HG03571 (cell line): ENCODE results near the gene EMB.
"Not testable (repeated sequence)": the region's sequence is repeated elsewhere in the genome, so short reads cannot be mapped to it uniquely, and the experiment has no call there.

Source experiments
- ATAC-seq: cut with Tn5 transposase; IDR thresholded peaks from one replicate; pipeline ENCODE4 v1.9.1; 2021; ENCODE audit not compliant: unreplicated experiment

EMB gene

DNA sequence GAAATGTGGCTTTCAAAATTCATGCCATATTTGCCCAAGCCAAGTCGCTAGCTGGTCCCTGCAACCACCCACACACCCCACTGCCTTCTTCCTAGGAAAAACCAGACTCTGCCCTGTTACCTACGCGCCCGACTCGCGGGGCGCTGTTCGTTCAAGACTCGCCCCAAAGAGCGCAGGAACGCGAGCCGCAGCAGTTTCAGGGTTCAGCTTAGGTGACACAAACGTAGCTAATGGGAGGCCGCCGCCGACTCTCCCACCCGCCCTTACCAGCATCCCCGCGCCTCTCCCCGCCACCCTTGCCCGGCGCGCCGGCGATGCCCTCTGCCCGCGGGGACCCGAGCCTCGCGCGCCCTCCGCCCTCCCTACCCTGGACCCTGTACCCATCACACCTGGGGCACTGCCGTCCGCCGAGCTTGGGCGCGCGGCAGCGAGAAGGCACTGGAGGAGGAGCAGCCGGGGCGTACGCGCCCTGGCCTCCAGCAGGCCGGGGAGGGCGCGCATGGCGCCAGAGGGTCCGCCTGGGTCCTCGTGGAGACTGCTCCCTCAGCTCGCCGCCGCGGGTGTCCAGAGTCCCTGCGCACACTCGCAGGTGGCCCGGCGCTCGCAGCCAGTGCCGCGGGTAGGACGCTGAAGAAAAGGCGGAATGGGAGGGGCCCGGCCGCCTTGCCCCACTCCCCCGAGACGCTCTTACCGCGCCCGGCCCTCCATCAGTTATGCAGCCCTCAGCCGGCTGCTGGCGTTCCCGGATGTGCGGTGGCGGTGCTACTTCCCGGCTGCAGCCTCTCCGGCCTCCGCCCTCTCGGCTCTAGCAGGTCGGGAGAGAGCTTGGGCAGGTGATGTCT is at the start of gene EMB:
TSS of gene EMB (minus strand) at position 638 of the 842 bp plus-strand sequence. CDS start at position 501, 137 bp downstream.
- peak; percentile 61 for ATAC-seq

DNA sequence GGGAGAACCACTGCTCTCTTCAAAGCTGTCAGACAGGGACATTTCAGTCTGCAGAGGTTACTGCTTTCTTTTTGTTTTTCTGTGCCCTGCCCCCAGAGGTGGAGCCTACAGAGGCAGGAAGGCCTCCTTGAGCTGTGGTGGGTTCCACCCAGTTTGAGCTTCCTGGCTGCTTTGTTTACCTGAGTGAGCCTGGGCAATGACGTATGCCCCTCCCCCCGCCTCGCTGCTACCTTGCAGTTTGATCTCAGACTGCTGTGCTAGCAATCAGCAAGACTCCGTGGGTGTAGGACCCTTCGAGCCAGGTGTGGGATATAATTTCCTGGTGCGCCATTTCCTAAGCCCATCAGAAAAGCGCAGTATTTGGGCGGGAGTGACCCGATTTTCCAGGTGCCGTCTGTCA is 48.4 kb upstream of the EMB start:
- not testable (repeated sequence) for ATAC-seq

DNA sequence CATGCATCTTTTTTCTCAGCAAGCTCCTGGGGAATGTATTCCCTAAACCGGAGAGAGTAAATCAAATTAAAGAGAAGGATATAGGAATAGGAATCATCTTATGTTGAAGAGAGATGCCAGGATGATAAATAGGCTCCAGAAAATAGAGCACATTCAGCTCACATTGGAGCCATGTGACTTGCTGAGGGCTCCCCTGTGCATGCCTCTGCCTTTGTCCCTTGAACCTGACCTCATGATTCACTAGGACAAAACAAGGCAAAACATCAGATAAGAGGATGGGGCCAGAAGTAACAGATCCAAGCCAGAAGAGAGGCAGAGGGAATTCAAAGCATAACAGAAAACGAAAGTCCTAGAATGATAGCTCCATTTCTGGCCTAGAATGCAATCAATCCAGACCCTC is 37.7 kb upstream of the EMB start:
- ATAC-seq, result not testable (repeated sequence)

DNA sequence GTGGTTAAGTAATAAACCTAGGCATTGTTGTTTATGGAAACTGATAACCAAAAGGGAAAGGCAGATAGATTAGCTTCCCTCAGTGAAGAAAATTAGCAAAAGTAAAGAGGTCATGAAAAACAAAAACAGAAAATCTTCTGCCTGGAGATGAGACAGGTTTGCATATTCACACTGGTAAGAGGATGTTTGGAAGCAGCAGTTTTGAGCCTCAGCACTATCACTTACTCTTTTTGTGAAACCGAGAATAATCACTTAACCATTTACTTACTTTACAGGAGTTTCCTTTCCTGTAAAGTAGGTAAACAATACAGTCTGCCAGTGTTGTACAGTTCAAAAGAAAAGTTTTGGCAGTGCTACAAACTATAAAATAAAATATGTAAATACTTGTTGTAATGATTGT is 35.5 kb upstream of the EMB start:
- peak; percentile 99 for ATAC-seq

GRCh38 chr5:50465015-50465414 is 23.9 kb upstream of the EMB start:
- not testable (repeated sequence) for ATAC-seq

GRCh38 chr5:50463726-50464125 is 22.6 kb upstream of the EMB start:
- no peak for ATAC-seq

DNA sequence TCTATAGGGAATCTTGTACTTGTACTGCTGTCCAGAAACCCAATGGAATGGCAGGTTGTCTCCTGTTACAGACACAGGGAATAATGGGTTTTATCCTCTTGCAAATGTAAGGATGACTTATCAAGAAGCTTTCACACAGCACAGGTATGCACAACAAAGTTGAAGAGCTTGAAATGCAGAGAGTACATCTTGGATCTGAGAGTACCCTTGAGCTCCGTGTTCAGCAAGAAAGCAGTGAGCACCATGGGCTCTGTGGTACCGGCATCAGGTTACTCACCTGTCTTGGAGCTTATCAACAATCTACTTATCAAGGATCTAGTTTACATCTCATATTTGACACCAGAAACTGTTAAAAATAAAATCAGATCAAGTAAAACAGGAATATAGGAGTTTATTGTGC is 22.0 kb upstream of the EMB start:
- no peak for ATAC-seq

- ATAC-seq, result not testable (repeated sequence)
These were observed 21.5 kb upstream of the EMB start for GRCh38 chr5:50462579-50462978.

DNA sequence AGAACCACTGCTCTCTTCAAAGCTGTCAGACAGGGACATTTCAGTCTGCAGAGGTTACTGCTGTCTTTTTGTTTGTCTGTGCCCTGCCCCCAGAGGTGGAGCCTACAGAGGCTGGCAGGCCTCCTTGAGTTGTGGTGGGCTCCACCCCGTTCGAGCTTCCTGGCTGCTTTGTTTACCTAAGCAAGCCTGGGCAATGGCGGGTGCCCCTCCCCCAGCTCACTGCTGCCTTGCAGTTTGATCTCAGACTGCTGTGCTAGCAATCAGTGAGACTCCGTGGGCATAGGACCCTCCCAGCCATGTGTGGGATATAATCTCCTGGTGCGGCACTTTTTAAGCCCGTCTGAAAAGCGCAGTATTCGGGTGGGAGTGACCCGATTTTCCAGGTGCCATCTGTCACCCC is 17.3 kb upstream of the EMB start:
- not testable (repeated sequence) for ATAC-seq

DNA sequence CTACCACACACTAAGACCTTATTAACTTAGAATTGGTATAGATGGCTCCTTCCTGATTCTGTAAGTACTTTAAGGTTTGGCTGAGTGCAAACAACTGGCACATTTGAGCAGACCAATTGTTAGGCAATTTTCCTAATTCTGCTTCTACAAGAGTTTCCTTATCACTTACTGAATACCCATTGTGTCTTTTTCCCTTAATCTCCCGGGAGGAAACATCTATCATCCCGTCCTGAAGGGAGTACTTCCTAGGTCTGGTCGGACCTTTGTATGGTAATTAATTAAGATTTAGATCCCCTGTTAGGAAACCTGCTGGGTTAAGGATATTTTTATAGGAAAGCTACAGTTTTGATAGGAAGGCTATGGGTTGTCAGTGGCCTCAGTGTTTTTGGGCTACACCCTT is 8.2 kb upstream of the EMB start:
- ATAC-seq, result not testable (repeated sequence)

GRCh38 chr5:50447941-50448340 is 6.9 kb upstream of the EMB start:
- ATAC-seq, result no peak

- no peak for ATAC-seq
These were observed 6.1 kb upstream of the EMB start for GRCh38 chr5:50447228-50447627.

GRCh38 chr5:50445296-50445949 is 4.3 kb upstream of the EMB start:
- ATAC-seq, result peak; percentile 63

- not testable (repeated sequence) for ATAC-seq
These were observed 1.8 kb upstream of the EMB start for GRCh38 chr5:50442559-50443539.

- no peak for ATAC-seq
These were observed 436 bp upstream of the EMB start for GRCh38 chr5:50441493-50441955.

DNA sequence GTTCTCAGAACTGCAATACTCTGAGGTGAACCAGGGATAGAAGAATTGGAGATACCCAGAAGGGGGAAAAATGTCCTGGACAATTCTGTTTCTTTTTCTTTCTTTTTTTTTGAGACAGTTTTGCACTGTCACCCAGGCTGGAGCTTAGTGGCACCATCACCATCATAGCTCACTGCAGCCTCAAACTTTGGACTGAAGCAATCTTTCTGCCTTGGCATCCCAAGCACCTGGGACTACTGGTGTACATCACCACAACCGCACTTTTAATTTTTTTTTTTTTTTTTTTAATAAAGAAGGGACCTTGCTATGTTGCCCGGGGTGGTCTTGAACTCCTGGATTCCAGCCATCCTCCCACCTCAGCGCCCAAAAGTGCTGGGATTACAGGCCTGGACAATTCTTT is 1.9 kb downstream of the EMB start:
- no peak for ATAC-seq

GRCh38 chr5:50438060-50438459 is 3.0 kb downstream of the EMB start:
- ATAC-seq, result not testable (repeated sequence)

DNA sequence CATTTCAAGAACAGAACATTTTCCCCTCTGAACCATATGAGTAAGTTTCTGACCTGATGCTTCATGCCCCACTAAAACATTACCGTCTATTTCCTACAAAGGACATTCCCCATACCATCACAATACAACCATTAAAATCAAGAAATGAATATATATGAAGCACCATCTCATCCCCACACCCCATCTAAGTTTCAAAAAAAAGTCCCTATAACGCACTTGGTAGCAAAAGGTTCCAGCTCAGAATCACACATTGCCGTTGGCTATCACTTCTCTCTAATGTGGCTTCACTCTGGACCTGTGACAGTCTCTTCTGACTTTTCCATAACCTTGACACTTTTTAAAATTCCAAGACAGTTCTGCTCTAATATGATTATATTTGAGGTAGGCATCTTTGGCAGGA is 5.9 kb downstream of the EMB start:
- ATAC-seq, result no peak

DNA sequence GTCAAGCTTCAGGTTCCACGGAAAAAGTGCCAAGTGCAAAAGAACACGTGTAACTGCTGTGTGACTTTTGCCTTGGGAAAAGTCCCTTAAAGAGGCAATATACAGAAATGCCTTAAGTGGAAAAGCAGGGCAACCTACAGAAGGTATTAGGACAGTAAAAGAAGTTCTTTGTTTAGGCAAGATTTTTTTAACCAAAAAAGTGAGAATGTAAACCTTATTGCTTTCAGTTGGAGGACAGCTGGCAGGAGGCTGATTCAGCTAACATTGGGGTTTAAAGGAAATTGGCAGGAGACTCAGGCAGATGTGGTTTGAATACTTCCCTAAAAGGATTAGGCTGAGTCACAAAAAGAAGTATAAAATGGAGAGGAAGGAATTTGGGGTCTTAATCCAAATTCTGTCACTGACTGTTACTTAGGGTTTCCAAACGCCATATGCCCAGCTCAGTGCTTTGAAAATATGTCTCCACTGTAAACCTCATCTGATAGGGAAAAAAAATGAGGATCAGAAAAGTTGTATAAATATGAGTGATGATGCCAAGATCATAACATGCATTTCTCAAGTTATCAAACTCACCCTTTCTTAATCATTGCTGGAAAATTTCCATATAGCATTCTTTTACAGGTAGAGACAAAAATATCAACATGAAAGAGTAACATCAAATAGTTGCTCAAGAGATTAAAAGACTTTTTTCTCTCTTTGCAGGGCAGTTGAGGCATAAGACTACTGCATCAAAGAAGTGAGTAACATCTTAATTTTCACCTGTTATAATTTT is 9.8 kb downstream of the EMB start:
- not testable (repeated sequence) for ATAC-seq

- ATAC-seq, result not testable (repeated sequence)
These were observed 17.8 kb downstream of the EMB start for GRCh38 chr5:50423100-50423799.
